GM23338 (cell line): ENCODE results near the gene AXIN1. TPM values are rescaled to one million over a fixed set of nuclear protein-coding genes. Genes with fewer than 3 reads are reported as not detected.
A peak's percentile ranks its signal among the peaks of the same experiment; 100 is the strongest.

Experiments
- ATAC-seq: fragments of 200-7000 bp; cut with Tn5 transposase; 3 replicates; pipeline ENCODE4 v1.9.1; 2020
- DNase-seq: peaks from one replicate; pipeline ENCODE4 v3.0.0-alpha.2; 2015; ENCODE audit warnings: low spot score
- H2AFZ ChIP-seq: fragments of 200-600 bp; sonication (generic); 2 replicates; pipeline ENCODE4 v1.8.0; 2016; ENCODE audit warnings: antibody characterized with exemption, mild to moderate bottlenecking, moderate library complexity
- H3F3A ChIP-seq: fragments of 200-600 bp; sonication (generic); replicated peaks from 2 replicates; pipeline ENCODE4 v1.8.0; 2017; ENCODE audit warnings: antibody characterized with exemption, mixed run types, low read depth
- H3K27ac ChIP-seq: fragments of 200-600 bp; sonication (generic); 2 replicates; pipeline ENCODE4 v1.6.1; 2016; ENCODE audit warnings: low read depth
- H3K27me3 ChIP-seq: fragments of 200-600 bp; sonication (generic); 2 replicates; pipeline ENCODE4 v1.8.0; 2016; ENCODE audit warnings: mild to moderate bottlenecking, mixed run types, moderate library complexity; ENCODE audit not compliant: insufficient read depth
- H3K36me3 ChIP-seq: fragments of 200-600 bp; sonication (generic); 2 replicates; pipeline ENCODE4 v1.8.0; 2016; ENCODE audit warnings: mild to moderate bottlenecking; ENCODE audit not compliant: insufficient read depth
- H3K4me1 ChIP-seq: fragments of 200-600 bp; sonication (generic); 2 replicates; pipeline ENCODE4 v1.8.0; 2016; ENCODE audit warnings: mild to moderate bottlenecking, moderate library complexity; ENCODE audit not compliant: insufficient read depth
- H3K4me2 ChIP-seq: fragments of 200-600 bp; sonication (generic); 2 replicates; pipeline ENCODE4 v1.7.1; 2017; ENCODE audit warnings: mixed run types
- H3K4me3 ChIP-seq: fragments of 200-600 bp; sonication (generic); 2 replicates; pipeline ENCODE4 v1.6.1; 2016; ENCODE audit warnings: mixed run types
- H3K79me2 ChIP-seq: fragments of 200-600 bp; sonication (generic); replicated peaks from 2 replicates; pipeline ENCODE4 v1.8.0; 2017; ENCODE audit warnings: mild to moderate bottlenecking; ENCODE audit not compliant: insufficient read depth
- H3K9me2 ChIP-seq: fragments of 200-600 bp; sonication (generic); 2 replicates; pipeline ENCODE4 v1.8.0; 2017; ENCODE audit not compliant: insufficient read depth
- H4K20me1 ChIP-seq: fragments of 200-600 bp; sonication (generic); replicated peaks from 2 replicates; pipeline ENCODE4 v1.8.0; 2017; ENCODE audit warnings: mild to moderate bottlenecking; ENCODE audit not compliant: insufficient read depth
- H3K27ac Mint-ChIP-seq: 2 replicates; pipeline ENCODE4 v1.8.0; 2020; ENCODE audit warnings: inconsistent platforms, mild to moderate bottlenecking, moderate library complexity, mixed read lengths
- H3K27me3 Mint-ChIP-seq: 3 replicates; pipeline ENCODE4 v1.8.0; 2022; ENCODE audit warnings: low read depth, mild to moderate bottlenecking, moderate library complexity, mixed read lengths, inconsistent platforms; ENCODE audit not compliant: insufficient read depth, poor library complexity
- H3K36me3 Mint-ChIP-seq: 3 replicates; pipeline ENCODE4 v1.8.0; 2021; ENCODE audit warnings: low read depth, mild to moderate bottlenecking, inconsistent platforms, moderate library complexity, mixed read lengths
- H3K4me1 Mint-ChIP-seq: 3 replicates; pipeline ENCODE4 v1.8.0; 2020; ENCODE audit warnings: mild to moderate bottlenecking, inconsistent platforms, mixed read lengths
- H3K4me3 Mint-ChIP-seq: 3 replicates; pipeline ENCODE4 v1.8.0; 2021; ENCODE audit warnings: moderate library complexity, mild to moderate bottlenecking, inconsistent platforms, mixed read lengths
- H3K9me3 Mint-ChIP-seq: 3 replicates; pipeline ENCODE4 v1.8.0; 2020; ENCODE audit warnings: moderate library complexity, mild to moderate bottlenecking, inconsistent platforms, mixed read lengths
- CREB1 ChIP-seq: fragments of 250-450 bp; sonication (Bioruptor Pico); IDR thresholded peaks from 2 replicates; pipeline ENCODE4 v1.5.0; 2020; ENCODE audit warnings: low read depth, mild to moderate bottlenecking, moderate library complexity
- CTCF ChIP-seq, 2 experiments: fragments of 200-600 bp in 1 of 2; sonication (generic) in 1 of 2; conservative IDR thresholded peaks; 2 replicates each; pipeline versions ENCODE4 v1.5.1 to v1.6.1; 2016 to 2017; ENCODE audit warnings: antibody characterized with exemption in 2 of 2, low read depth in 2 of 2, mild to moderate bottlenecking in 2 of 2, moderate library complexity in 1 of 2
- EZH2phosphoT487 ChIP-seq: fragments of 200-600 bp; sonication (generic); IDR thresholded peaks from one replicate; pipeline ENCODE4 v1.8.1; 2018; ENCODE audit warnings: antibody characterized with exemption; ENCODE audit not compliant: unreplicated experiment
- POLR2AphosphoS5 ChIP-seq: IDR thresholded peaks from 2 replicates; pipeline ENCODE4 v1.6.1; 2016; ENCODE audit warnings: antibody characterized with exemption, low read depth
- REST ChIP-seq: IDR thresholded peaks from one replicate; pipeline ENCODE4 v1.6.1; 2018; ENCODE audit warnings: antibody characterized with exemption; ENCODE audit not compliant: unreplicated experiment
- ZNF114 ChIP-seq: fragments of 250-450 bp; sonication (Bioruptor Pico); IDR thresholded peaks from 2 replicates; pipeline ENCODE4 v1.5.0; 2020; ENCODE audit warnings: mild to moderate bottlenecking, moderate library complexity
- ZNF462 ChIP-seq: fragments of 250-450 bp; sonication (Bioruptor Pico); IDR thresholded peaks from 2 replicates; pipeline ENCODE4 v1.5.0; 2020; ENCODE audit warnings: mild to moderate bottlenecking, moderate library complexity
- long read RNA-seq: library from polyadenylated mRNA; unstranded; transcript quantifications from one replicate; pipeline ENCODE4 v2.0.0, GENCODE V29; 2020; ENCODE audit not compliant: unreplicated experiment
- polyA plus RNA-seq: library from polyadenylated mRNA; unstranded; fragments of >200 nt; fragmentation: Nextera tagmentation; extraction: Ambion mirVana; gene quantifications from 2 replicates; pipeline ENCODE4 v1.2.1, GENCODE V29; 2016
- total RNA-seq: library from RNA; depleted of rRNA; stranded (reverse); fragments of >200 nt; shearing (Covaris generic); gene quantifications from 2 replicates; pipeline ENCODE4 v1.2.3, GENCODE V29; 2014; rRNA removed

Gene AXIN1
- total RNA-seq: 50.6 and 54.5 TPM in 2 replicates
- polyA plus RNA-seq: 14.3 and 15.0 TPM in 2 replicates
- long read RNA-seq, partial matches to known transcripts: 3 of 3 reads
- long read RNA-seq, other reads (novel, unspliced or antisense): 0 of 3 reads

GRCh38 chr16:352547-353403 lies at the start of gene AXIN1:
TSS of gene AXIN1 (minus strand) at chr16:352723. CDS start at chr16:347025, 5,698 bp downstream.
- H2AFZ ChIP-seq: no peak within 1 kb of the TSS
- peak; percentile 76 for ATAC-seq

More at GRCh38 chr16:352547-353403, at the start of gene AXIN1:
- Histone ChIP-seq H3K4me3 (peak within 1 kb of the TSS; percentile 80), H3K36me3 (no peaks in the 10 kb centered on the region), H3K27me3 (no peaks in the 10 kb centered on the region), H3K27ac (no peak within 1 kb of the TSS), H3K4me2 (peak within 1 kb of the TSS; percentile 85), H3K79me2 (peaks cover 41% of the 10 kb centered on the region), H3K9me2 (no peaks in the 10 kb centered on the region), H3F3A (peaks cover 3% of the 10 kb centered on the region; the same call in 1 of the 2 replicates), H3K4me1 (no peaks in the 10 kb centered on the region; the same call in 1 of the 2 replicates), H4K20me1 (peaks cover 26% of the 10 kb centered on the region)
- Mint-ChIP-seq H3K9me3 (no peaks in the 10 kb centered on the region), H3K27me3 (peaks cover 3% of the 10 kb centered on the region), H3K36me3 (peaks cover 10% of the 10 kb centered on the region), H3K27ac (no peak within 1 kb of the TSS), H3K4me3 (peak within 1 kb of the TSS; percentile 87), H3K4me1 (peaks cover 11% of the 10 kb centered on the region)
- DNase-seq: peak; percentile 100
- no peak for TF ChIP-seq CREB1
- TF ChIP-seq ZNF462 (CRISPR knock-in tag): no peak
- TF ChIP-seq POLR2AphosphoS5: peak; percentile 67
- TF ChIP-seq EZH2phosphoT487: no peak
- peak; percentile 22 to 57; a peak in 3 of 4 replicates for TF ChIP-seq CTCF (conservative IDR thresholded peaks at IDR 0.05; ENCODE audit: low read depth in 2 of 2)
- no peak for TF ChIP-seq REST
- TF ChIP-seq ZNF114 (CRISPR knock-in tag): no peak
